Activated T-helper 17 cell treated with anti-CD3 and anti-CD28 coated beads, Interleukin-2, amount 50 U/mL, for 72 hours (primary cell): ENCODE results near the gene TPSG1. TPM values are rescaled to one million over a fixed set of nuclear protein-coding genes. Genes with fewer than 3 reads are reported as not detected.

Experiments
- ATAC-seq: fragments of 150-1000 bp; cut with Tn5 transposase; replicated peaks from 2 replicates; pipeline ENCODE4 v1.10.0; 2021; ENCODE audit warnings: mild to moderate bottlenecking, moderate library complexity
- H3K27ac Mint-ChIP-seq: one replicate; pipeline ENCODE4 v1.8.0; 2022; ENCODE audit warnings: mixed read lengths
- H3K27me3 Mint-ChIP-seq: one replicate; pipeline ENCODE4 v1.8.0; 2022; ENCODE audit warnings: mixed read lengths
- H3K36me3 Mint-ChIP-seq: one replicate; pipeline ENCODE4 v1.8.0; 2022; ENCODE audit warnings: low read depth, mild to moderate bottlenecking, mixed read lengths
- H3K4me1 Mint-ChIP-seq: one replicate; pipeline ENCODE4 v1.8.0; 2022; ENCODE audit warnings: mixed read lengths
- H3K4me3 Mint-ChIP-seq: one replicate; pipeline ENCODE4 v1.8.0; 2022; ENCODE audit warnings: mild to moderate bottlenecking, mixed read lengths
- H3K9me3 Mint-ChIP-seq: one replicate; pipeline ENCODE4 v1.8.0; 2022; ENCODE audit warnings: mixed read lengths
- total RNA-seq, 2 donors: library from RNA; stranded (reverse); gene quantifications; one replicate each; pipeline ENCODE4 v1.2.3, GENCODE V29; 2022

The TPSG1 gene
- total RNA-seq, 2 donors from 2014 or later: not detected

DNA sequence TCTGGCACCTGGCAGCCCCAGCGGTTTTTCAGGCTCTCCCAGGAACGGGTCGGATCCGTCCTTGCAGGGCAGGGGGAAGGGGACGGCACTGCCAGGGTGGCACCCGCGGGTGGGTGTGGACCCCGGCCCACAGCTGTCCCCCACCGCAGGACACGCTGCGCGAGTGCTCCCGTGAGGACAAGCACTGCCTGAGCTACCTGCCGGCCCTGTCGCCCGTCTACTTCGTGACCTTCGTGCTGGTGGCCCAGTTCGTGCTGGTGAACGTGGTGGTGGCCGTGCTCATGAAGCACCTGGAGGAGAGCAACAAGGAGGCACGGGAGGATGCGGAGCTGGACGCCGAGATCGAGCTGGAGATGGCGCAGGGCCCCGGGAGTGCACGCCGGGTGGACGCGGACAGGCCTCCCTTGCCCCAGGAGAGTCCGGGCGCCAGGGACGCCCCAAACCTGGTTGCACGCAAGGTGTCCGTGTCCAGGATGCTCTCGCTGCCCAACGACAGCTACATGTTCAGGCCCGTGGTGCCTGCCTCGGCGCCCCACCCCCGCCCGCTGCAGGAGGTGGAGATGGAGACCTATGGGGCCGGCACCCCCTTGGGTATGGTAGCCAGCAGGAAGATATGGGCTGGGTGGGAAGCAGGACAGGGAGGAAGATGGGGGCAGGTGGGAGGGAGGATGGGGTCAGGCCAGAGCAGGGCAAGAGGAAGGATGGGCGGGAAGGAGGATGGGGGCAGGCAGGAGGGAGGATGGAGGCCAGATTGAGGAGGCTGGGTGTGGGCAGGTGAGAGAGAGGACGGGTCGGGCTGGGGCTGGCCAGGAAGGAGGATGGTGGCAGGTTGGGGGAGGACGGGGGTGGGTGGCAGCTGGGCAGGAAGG lies 6.8 kb downstream of the TPSG1 start:
- Mint-ChIP-seq H3K4me1 (no peaks in the 10 kb centered on the region), H3K9me3 (no peaks in the 10 kb centered on the region), H3K27ac (no peak overlapping the region), H3K36me3 (no peaks in the 10 kb centered on the region), H3K27me3 (no peaks in the 10 kb centered on the region), H3K4me3 (no peak overlapping the region)
- no peak for ATAC-seq

DNA sequence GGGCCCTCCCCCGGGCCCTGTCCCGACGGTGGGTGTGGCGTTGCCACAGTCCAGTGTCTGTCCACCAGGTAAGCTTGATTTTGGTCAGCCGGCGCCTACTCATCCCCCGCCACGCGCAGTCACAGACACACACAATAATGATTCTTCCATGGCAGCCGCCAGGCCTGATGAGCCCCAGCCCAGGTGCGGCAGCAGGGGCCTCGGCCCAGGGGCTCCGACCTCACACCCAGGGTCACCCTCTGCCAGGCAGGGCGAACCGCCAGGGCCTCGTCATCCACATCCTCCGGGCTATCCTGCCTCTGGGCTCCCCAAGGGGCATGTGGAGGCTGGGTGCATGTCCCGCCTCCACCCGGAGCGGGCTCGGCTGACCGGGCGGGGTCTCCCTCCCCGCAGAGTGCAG lies 7.5 kb downstream of the TPSG1 start:
- ATAC-seq: no peak
- Mint-ChIP-seq H3K27me3 (no peaks in the 10 kb centered on the region), H3K4me3 (no peak overlapping the region), H3K9me3 (no peaks in the 10 kb centered on the region), H3K36me3 (no peaks in the 10 kb centered on the region), H3K27ac (no peak overlapping the region), H3K4me1 (no peaks in the 10 kb centered on the region)

- Mint-ChIP-seq H3K27ac (no peak overlapping the region), H3K27me3 (no peaks in the 10 kb centered on the region)
- ATAC-seq: no peak
Measured at GRCh38 chr16:1216681-1217400, 8.2 kb downstream of the TPSG1 start.

DNA sequence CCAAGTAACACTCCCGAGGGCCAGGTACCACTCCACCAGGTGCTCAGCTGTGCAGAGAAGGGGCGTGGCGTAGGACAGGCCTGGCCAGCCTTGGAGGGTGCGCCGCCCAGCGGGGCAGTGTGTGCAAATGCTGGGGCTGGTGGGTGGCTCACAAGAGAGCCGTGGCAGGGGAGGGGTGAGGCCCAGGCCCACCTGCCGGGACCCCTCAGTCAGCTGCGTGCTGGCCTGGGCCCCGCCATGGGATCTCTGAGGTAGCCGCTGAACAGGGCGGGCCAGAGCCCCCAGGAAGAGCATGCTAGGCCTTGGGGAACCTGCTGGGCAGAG lies 8.8 kb downstream of the TPSG1 start:
- Mint-ChIP-seq H3K4me1 (no peaks in the 10 kb centered on the region), H3K9me3 (no peaks in the 10 kb centered on the region), H3K27ac (no peak overlapping the region), H3K27me3 (no peaks in the 10 kb centered on the region), H3K36me3 (no peaks in the 10 kb centered on the region), H3K4me3 (no peak overlapping the region)
- ATAC-seq: no peak

More at GRCh38 chr16:1216681-1217400, 8.2 kb downstream of the TPSG1 start:
- no peak overlapping the region for H3K4me3 Mint-ChIP-seq
- no peaks in the 10 kb centered on the region for H3K9me3 Mint-ChIP-seq
- no peaks in the 10 kb centered on the region for H3K36me3 Mint-ChIP-seq
- H3K4me1 Mint-ChIP-seq: no peaks in the 10 kb centered on the region

- no peaks in the 10 kb centered on the region for H3K4me1 Mint-ChIP-seq
- H3K27ac Mint-ChIP-seq: no peak overlapping the region
- no peak overlapping the region for H3K4me3 Mint-ChIP-seq
- H3K27me3 Mint-ChIP-seq: no peaks in the 10 kb centered on the region
- H3K36me3 Mint-ChIP-seq: no peaks in the 10 kb centered on the region
- no peaks in the 10 kb centered on the region for H3K9me3 Mint-ChIP-seq
- no peak for ATAC-seq
Measured at GRCh38 chr16:1215574-1216295, 9.3 kb downstream of the TPSG1 start.

GRCh38 chr16:1214719-1215118 lies 10.3 kb downstream of the TPSG1 start:
- Mint-ChIP-seq H3K4me1 (no peaks in the 10 kb centered on the region), H3K27ac (no peak overlapping the region), H3K4me3 (no peak overlapping the region), H3K9me3 (no peaks in the 10 kb centered on the region), H3K36me3 (no peaks in the 10 kb centered on the region), H3K27me3 (no peaks in the 10 kb centered on the region)
- ATAC-seq: no peak

DNA sequence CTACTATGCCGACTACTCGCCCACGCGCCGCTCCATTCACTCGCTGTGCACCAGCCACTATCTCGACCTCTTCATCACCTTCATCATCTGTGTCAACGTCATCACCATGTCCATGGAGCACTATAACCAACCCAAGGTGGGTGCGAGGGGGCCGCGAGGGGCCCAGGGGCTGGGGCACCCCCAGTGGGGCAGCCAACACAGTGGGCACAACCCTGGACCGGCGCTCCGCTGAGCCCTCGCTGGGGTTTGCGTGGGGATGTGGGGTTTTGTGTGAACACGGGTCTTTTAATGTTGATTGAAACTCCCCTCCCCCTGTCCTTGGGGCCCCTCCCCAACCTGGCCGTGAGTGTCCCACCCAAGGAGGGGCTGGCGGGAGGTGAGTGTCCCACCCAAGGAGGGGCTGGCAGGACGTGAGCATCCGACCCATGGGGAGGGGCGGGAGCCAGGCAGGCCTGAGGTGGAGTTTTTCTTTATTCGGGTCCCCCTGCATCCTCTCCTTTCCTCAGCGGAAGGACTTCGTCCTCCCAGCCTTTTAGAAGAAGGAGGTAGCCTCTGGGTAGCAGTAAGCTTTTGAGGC lies 11.2 kb downstream of the TPSG1 start:
- Mint-ChIP-seq H3K27ac (no peak overlapping the region), H3K4me1 (no peaks in the 10 kb centered on the region), H3K9me3 (no peaks in the 10 kb centered on the region), H3K36me3 (no peaks in the 10 kb centered on the region), H3K27me3 (no peaks in the 10 kb centered on the region), H3K4me3 (no peak overlapping the region)
- no peak for ATAC-seq

GRCh38 chr16:1213231-1213630 lies 11.8 kb downstream of the TPSG1 start:
- H3K4me1 Mint-ChIP-seq: no peaks in the 10 kb centered on the region
- no peak for ATAC-seq

DNA sequence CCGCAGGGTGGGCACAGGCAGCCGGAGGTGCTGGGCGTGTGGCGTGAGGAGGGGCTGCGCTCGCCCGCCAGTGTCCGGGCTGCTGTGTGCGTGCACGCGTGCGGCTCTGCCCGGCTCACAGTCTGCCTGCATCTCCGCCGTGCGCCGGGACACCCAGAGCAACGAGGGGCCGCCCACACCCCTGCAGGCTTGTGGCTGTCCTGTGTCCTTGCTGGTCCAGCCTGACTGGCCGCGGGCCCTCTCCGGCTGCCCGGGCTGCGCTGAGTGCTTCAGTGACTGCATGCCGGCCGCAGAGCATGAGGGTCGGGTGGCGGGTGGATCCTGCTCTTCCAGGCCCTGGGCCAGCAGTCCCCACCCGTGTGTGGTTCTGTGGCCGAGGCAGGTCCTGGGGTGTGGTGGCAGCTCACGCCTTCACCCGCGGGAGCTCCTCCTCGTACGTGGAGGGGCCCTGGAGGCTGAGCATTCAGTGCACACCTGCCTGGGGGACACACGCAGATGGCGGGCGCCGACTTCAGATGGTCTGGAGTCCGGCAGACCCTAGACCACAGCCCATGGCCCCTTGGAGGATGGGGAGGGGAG lies 12.4 kb downstream of the TPSG1 start:
- Mint-ChIP-seq H3K27me3 (no peaks in the 10 kb centered on the region), H3K36me3 (no peaks in the 10 kb centered on the region)
- no peak for ATAC-seq

More at GRCh38 chr16:1213231-1213630, 11.8 kb downstream of the TPSG1 start:
- H3K9me3 Mint-ChIP-seq: no peaks in the 10 kb centered on the region
- no peak overlapping the region for H3K27ac Mint-ChIP-seq
- H3K27me3 Mint-ChIP-seq: no peaks in the 10 kb centered on the region
- H3K36me3 Mint-ChIP-seq: no peaks in the 10 kb centered on the region
- no peak overlapping the region for H3K4me3 Mint-ChIP-seq

GRCh38 chr16:1211451-1212268 lies 13.4 kb downstream of the TPSG1 start:
- no peak for ATAC-seq
- H3K36me3 Mint-ChIP-seq: no peaks in the 10 kb centered on the region
- no peaks in the 10 kb centered on the region for H3K9me3 Mint-ChIP-seq
- H3K27me3 Mint-ChIP-seq: no peaks in the 10 kb centered on the region
- H3K4me1 Mint-ChIP-seq: no peaks in the 10 kb centered on the region
- H3K4me3 Mint-ChIP-seq: no peak overlapping the region
- no peak overlapping the region for H3K27ac Mint-ChIP-seq

More for the DNA sequence above, 12.4 kb downstream of the TPSG1 start:
- Mint-ChIP-seq H3K27ac (no peak overlapping the region), H3K4me1 (no peaks in the 10 kb centered on the region), H3K9me3 (no peaks in the 10 kb centered on the region), H3K4me3 (no peak overlapping the region)

- H3K27ac Mint-ChIP-seq: no peak overlapping the region
- no peaks in the 10 kb centered on the region for H3K36me3 Mint-ChIP-seq
- ATAC-seq: no peak
- no peaks in the 10 kb centered on the region for H3K27me3 Mint-ChIP-seq
- no peaks in the 10 kb centered on the region for H3K9me3 Mint-ChIP-seq
- H3K4me3 Mint-ChIP-seq: no peak overlapping the region
- no peaks in the 10 kb centered on the region for H3K4me1 Mint-ChIP-seq
Measured at GRCh38 chr16:1210461-1210860, 14.6 kb downstream of the TPSG1 start.

DNA sequence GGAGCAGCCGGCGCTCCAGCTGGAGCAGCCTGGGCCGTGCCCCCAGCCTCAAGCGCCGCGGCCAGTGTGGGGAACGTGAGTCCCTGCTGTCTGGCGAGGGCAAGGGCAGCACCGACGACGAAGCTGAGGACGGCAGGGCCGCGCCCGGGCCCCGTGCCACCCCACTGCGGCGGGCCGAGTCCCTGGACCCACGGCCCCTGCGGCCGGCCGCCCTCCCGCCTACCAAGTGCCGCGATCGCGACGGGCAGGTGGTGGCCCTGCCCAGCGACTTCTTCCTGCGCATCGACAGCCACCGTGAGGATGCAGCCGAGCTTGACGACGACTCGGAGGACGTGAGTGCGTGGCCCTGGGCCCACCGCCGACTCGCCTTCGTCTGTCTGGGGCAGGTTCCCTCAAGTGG lies 16.0 kb downstream of the TPSG1 start:
- H3K4me1 Mint-ChIP-seq: no peaks in the 10 kb centered on the region
- no peaks in the 10 kb centered on the region for H3K27me3 Mint-ChIP-seq
- H3K4me3 Mint-ChIP-seq: no peak overlapping the region
- H3K9me3 Mint-ChIP-seq: no peaks in the 10 kb centered on the region
- no peak overlapping the region for H3K27ac Mint-ChIP-seq
- no peak for ATAC-seq
- H3K36me3 Mint-ChIP-seq: no peaks in the 10 kb centered on the region

GRCh38 chr16:1208239-1208830 lies 16.7 kb downstream of the TPSG1 start:
- H3K4me1 Mint-ChIP-seq: no peaks in the 10 kb centered on the region
- H3K4me3 Mint-ChIP-seq: peak overlapping the region; percentile 47
- no peaks in the 10 kb centered on the region for H3K36me3 Mint-ChIP-seq
- ATAC-seq: peak; percentile 70
- H3K9me3 Mint-ChIP-seq: no peaks in the 10 kb centered on the region
- H3K27ac Mint-ChIP-seq: no peak overlapping the region
- H3K27me3 Mint-ChIP-seq: no peaks in the 10 kb centered on the region
